ENCODE results near the gene GPR65. TPM values are rescaled to one million over a fixed set of nuclear protein-coding genes. Genes with fewer than 3 reads are reported as not detected.

The GPR65 gene
- total RNA-seq, 1 donor from 2014 or later = not detected

- peaks cover 17% of the 10 kb centered on the region for H3K4me1 Mint-ChIP-seq (ENCODE audit: low read depth)
- no peak for DNase-seq (ENCODE audit: low spot score, unreplicated experiment)
- no peaks in the 10 kb centered on the region for H3K27me3 Mint-ChIP-seq
- TF ChIP-seq, protein P1, sequence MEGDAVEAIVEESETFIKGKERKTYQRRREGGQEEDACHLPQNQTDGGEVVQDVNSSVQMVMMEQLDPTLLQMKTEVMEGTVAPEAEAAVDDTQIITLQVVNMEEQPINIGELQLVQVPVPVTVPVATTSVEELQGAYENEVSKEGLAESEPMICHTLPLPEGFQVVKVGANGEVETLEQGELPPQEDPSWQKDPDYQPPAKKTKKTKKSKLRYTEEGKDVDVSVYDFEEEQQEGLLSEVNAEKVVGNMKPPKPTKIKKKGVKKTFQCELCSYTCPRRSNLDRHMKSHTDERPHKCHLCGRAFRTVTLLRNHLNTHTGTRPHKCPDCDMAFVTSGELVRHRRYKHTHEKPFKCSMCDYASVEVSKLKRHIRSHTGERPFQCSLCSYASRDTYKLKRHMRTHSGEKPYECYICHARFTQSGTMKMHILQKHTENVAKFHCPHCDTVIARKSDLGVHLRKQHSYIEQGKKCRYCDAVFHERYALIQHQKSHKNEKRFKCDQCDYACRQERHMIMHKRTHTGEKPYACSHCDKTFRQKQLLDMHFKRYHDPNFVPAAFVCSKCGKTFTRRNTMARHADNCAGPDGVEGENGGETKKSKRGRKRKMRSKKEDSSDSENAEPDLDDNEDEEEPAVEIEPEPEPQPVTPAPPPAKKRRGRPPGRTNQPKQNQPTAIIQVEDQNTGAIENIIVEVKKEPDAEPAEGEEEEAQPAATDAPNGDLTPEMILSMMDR (IDR thresholded peaks at IDR 0.05; ENCODE audit: unreplicated experiment) = no peak
- H3K4me3 Mint-ChIP-seq (ENCODE audit: low read depth) = no peak overlapping the region
- H3K27ac Mint-ChIP-seq = peak overlapping the region; percentile 40
- H3K36me3 Mint-ChIP-seq (ENCODE audit: insufficient read depth) = no peaks in the 10 kb centered on the region
- H3K9me3 Mint-ChIP-seq (ENCODE audit: low read depth) = no peaks in the 10 kb centered on the region
Observed at GRCh38 chr14:88044776-88045446, 40.0 kb downstream of the GPR65 start.

DNA sequence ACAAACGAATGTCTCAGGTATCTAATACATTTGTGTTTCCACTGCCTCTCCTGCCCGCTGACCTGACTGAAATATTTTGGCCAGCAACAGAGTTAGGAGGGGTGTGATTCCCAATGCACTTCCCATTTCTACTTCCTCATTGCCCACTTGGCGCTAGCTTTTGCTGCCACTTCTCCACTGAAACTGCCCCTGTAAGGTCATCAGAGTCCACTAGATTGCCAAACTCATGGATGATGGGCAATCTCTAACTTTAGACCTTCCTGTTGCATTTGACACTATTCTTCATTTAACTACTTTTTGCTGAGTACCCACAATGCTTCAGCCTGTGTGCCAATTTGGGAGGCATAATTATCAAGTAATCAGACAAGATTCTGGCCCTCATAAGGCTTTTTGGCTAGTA lies 40.8 kb downstream of the GPR65 start:
- TF ChIP-seq, protein P1 (IDR thresholded peaks at IDR 0.05; ENCODE audit: unreplicated experiment) = no peak
- H3K4me3 Mint-ChIP-seq (ENCODE audit: low read depth) = no peak overlapping the region
- no peak overlapping the region for H3K27ac Mint-ChIP-seq
- H3K9me3 Mint-ChIP-seq (ENCODE audit: low read depth) = no peaks in the 10 kb centered on the region
- H3K4me1 Mint-ChIP-seq (ENCODE audit: low read depth) = peaks cover 17% of the 10 kb centered on the region
- H3K36me3 Mint-ChIP-seq (ENCODE audit: insufficient read depth) = no peaks in the 10 kb centered on the region
- DNase-seq (ENCODE audit: low spot score, unreplicated experiment) = no peak
- H3K27me3 Mint-ChIP-seq = no peaks in the 10 kb centered on the region

GRCh38 chr14:88048351-88048750 lies 43.4 kb downstream of the GPR65 start:
- Mint-ChIP-seq H3K4me1 (ENCODE audit: low read depth) (peaks cover 17% of the 10 kb centered on the region), H3K27ac (no peak overlapping the region)

GRCh38 chr14:88049266-88049665 lies 44.3 kb downstream of the GPR65 start:
- peaks cover 16% of the 10 kb centered on the region for H3K9me3 Mint-ChIP-seq (ENCODE audit: low read depth)
- no peak overlapping the region for H3K27ac Mint-ChIP-seq
- H3K36me3 Mint-ChIP-seq (ENCODE audit: insufficient read depth) = peaks cover 8% of the 10 kb centered on the region
- TF ChIP-seq, protein P1 (IDR thresholded peaks at IDR 0.05; ENCODE audit: unreplicated experiment) = no peak
- no peak overlapping the region for H3K4me3 Mint-ChIP-seq (ENCODE audit: low read depth)
- no peaks in the 10 kb centered on the region for H3K27me3 Mint-ChIP-seq
- no peak for DNase-seq (ENCODE audit: low spot score, unreplicated experiment)
- peaks cover 8% of the 10 kb centered on the region for H3K4me1 Mint-ChIP-seq (ENCODE audit: low read depth)

More at GRCh38 chr14:88048351-88048750, 43.4 kb downstream of the GPR65 start:
- Mint-ChIP-seq H3K27me3 (no peaks in the 10 kb centered on the region), H3K4me3 (ENCODE audit: low read depth) (no peak overlapping the region), H3K9me3 (ENCODE audit: low read depth) (peaks cover 8% of the 10 kb centered on the region), H3K36me3 (ENCODE audit: insufficient read depth) (peaks cover 4% of the 10 kb centered on the region)
- DNase-seq (ENCODE audit: low spot score, unreplicated experiment) = no peak
- TF ChIP-seq, protein P1 (IDR thresholded peaks at IDR 0.05; ENCODE audit: unreplicated experiment) = no peak

DNA sequence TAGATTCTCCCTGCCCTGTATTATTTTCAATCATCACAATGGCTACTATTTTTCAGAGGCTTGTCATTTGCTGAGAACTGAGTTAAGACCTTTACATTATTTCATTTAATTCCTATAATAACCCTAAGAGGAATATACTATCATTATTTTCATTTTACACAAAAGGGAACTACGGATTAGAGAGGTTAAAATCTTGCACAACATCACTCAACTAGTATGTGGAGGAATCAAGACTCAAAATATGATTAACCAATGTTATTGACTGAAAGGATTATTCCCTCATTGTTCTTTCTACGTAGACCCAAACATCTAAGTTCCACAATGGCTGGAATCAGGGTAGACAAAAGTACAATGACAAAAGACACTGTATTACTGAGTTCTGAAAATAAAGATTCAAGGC lies 45.0 kb downstream of the GPR65 start:
- Mint-ChIP-seq H3K27me3 (no peaks in the 10 kb centered on the region), H3K27ac (no peak overlapping the region), H3K4me3 (ENCODE audit: low read depth) (no peak overlapping the region), H3K36me3 (ENCODE audit: insufficient read depth) (peaks cover 8% of the 10 kb centered on the region), H3K4me1 (ENCODE audit: low read depth) (peaks cover 2% of the 10 kb centered on the region), H3K9me3 (ENCODE audit: low read depth) (peaks cover 22% of the 10 kb centered on the region)
- TF ChIP-seq, protein P1 (IDR thresholded peaks at IDR 0.05; ENCODE audit: unreplicated experiment) = no peak
- DNase-seq (ENCODE audit: low spot score, unreplicated experiment) = no peak

Data from progenitor cell of endocrine pancreas (in vitro differentiated cells).